Breast epithelium (tissue), 4 donors: Measurements from ENCODE around the gene FOCAD. TPM values are rescaled to one million over a fixed set of nuclear protein-coding genes. Genes with fewer than 3 reads are reported as not detected.

ENCODE experiments used
- DNase-seq, 2 donors: peaks; one replicate each; pipeline ENCODE4 v3.0.0-alpha.2; 2019; ENCODE audit warnings: low spot score in 2 of 2
- H3K27ac ChIP-seq, 2 donors: fragments of 200-600 bp; sonication (generic) in 1 of 2; one replicate each; pipeline ENCODE4 v1.5.1; 2016 to 2019; ENCODE audit warnings: mild to moderate bottlenecking in 1 of 2
- H3K27me3 ChIP-seq, 2 donors: fragments of 200-600 bp; sonication (generic) in 1 of 2; one replicate each; pipeline versions ENCODE4 v1.5.1 to v1.6.0; 2017 to 2019; ENCODE audit warnings: control low read depth in 1 of 2, mild to moderate bottlenecking in 1 of 2
- H3K36me3 ChIP-seq: fragments of 200-600 bp; one replicate; pipeline ENCODE4 v1.5.1; 2019
- H3K4me1 ChIP-seq, 2 donors: fragments of 200-600 bp; sonication (generic); one replicate each; pipeline ENCODE4 v1.5.1; 2016 to 2019; ENCODE audit warnings: control low read depth in 1 of 2
- H3K4me3 ChIP-seq, 3 donors: fragments of 200-600 bp; sonication (generic); 1 replicate in 2 of 3; 2 replicates in 1 of 3; pipeline ENCODE4 v1.5.1; 2016 to 2019; ENCODE audit warnings: mild to moderate bottlenecking in 3 of 3, moderate library complexity in 2 of 3
- H3K9me3 ChIP-seq, 2 donors: fragments of 200-600 bp; sonication (generic) in 1 of 2; one replicate each; pipeline ENCODE4 v1.5.1; 2016 to 2019; ENCODE audit warnings: control low read depth in 1 of 2
- POLR2A ChIP-seq: fragments of 450-650 bp; IDR thresholded peaks from one replicate; pipeline ENCODE4 v1.6.1; 2016; ENCODE audit warnings: antibody characterized with exemption, mild to moderate bottlenecking, moderate library complexity
- POLR2AphosphoS5 ChIP-seq, 3 donors: sonication (generic); formaldehyde crosslinking; IDR thresholded peaks; one replicate each; pipeline ENCODE4 v1.6.1; 2017; ENCODE audit warnings: antibody characterized with exemption in 3 of 3
- intact Hi-C: fragments of 100-400 bp; cut with DNase I; formaldehyde crosslinking; loops from one replicate; pipeline ENCODE4 v1.15.1; 2023; ENCODE audit warnings: low total_unique reads
- total RNA-seq, 3 donors: library from RNA; depleted of rRNA; stranded (reverse); fragments of >200 nt; gene quantifications; one replicate each; pipeline ENCODE4 v1.1.0, GENCODE V29; 2016
- TF ChIP-seq, protein P1 (sequence below), 3 donors: fragments of 450-650 bp; IDR thresholded peaks; one replicate each; pipeline ENCODE4 v1.5.1; 2016 to 2017; ENCODE audit warnings: antibody characterized with exemption in 3 of 3, mild to moderate bottlenecking in 3 of 3, moderate library complexity in 3 of 3

FOCAD gene, protein sequence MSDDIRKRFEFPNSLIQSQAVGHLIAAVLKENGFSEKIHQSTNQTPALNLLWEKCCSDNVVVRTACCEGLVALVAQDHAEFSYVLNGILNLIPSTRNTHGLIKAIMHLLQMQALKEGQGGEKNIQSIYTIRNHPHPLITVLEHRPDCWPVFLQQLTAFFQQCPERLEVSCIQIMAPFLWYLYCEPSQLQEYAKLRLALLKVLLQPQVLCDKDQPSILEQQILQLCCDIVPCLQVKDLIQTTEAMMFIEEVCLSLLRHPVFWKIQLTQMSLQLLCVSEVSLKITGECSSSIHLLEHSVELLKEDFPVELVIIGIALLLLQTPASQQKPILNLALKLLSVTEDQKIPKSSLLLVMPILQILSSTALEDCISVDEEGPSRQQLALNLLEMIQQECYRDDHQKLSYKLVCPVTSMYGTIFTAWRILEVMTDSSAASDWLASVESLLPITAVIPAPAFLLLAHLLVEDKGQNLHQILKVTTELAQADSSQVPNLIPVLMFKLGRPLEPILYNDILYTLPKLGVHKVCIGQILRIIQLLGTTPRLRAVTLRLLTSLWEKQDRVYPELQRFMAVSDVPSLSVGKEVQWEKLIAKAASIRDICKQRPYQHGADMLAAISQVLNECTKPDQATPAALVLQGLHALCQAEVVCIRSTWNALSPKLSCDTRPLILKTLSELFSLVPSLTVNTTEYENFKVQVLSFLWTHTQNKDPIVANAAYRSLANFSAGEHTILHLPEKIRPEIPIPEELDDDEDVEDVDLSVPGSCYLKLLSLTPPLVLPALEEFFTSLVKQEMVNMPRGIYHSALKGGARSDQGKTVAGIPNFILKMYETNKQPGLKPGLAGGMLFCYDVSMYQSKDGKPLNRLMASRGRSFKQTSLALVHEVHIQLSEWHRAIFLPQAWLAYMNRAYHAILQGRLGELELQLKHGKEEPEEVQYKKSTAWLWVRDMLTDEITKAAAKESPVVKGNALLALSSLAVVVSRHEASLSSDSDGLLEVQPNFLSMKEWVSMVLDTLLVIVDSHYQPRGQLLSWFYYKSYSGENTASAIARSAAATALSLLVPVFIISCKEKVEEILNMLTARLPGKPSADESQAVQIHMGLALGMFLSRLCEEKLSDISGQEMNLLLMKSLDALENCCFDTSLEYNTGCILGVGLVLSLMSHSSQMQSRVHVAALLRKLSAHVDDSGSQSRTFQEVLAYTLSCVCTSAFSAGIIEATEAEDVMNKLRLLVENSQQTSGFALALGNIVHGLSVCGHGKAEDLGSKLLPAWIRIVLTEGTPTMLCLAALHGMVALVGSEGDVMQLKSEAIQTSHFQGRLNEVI (N-terminal part only)
- total RNA-seq: 10 to 100 TPM; 23.4 to 48.1 (median 36.7) TPM

DNA sequence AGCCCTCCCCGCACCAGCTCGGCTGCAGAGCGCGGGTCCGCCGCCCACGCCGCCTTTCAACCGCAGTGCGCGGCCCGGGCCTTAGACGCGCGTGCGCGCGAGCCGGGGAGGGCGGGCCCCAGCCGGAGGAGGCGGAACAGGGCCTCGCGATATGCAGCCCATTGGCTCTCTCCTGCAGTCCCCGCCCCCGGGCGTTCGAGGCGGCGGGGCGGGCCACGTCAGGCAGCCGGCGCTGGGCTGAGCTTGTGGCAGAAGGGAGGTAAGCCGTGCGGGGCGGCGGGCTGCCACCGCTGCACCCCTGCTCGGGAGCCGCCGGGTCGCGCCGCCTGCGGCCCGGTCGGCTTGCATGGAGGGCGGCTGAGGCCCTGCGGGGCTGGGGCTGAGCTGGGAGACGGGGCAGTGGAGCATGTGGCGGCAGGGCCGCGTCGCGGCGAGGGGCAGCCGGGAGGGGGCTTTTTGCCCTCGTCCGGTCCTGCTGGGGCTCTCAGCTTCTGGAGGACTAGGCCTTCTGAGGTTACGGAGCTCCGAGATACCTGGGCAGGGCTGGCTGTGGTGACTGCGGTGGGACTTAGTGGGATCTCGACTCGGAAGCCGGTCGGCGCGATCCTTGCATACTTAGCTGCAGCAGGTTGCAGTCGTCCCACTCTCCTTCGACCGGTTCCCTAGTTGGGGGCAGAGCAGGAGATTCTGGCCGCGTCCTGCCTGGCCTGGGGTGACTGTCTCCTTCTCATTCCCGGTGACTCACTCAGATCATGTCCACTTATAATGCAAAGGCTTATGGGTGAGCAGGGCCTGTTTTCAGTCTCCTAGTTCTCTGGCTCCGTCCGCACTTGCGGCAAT lies at the start of gene FOCAD:
Gene FOCAD (plus strand): TSS at position 225 of the 840 bp plus-strand sequence. CDS start 31,095 bp downstream, outside the sequence.
- H3K4me1 ChIP-seq: no peaks in the 10 kb centered on the region
- TF ChIP-seq, protein P1, sequence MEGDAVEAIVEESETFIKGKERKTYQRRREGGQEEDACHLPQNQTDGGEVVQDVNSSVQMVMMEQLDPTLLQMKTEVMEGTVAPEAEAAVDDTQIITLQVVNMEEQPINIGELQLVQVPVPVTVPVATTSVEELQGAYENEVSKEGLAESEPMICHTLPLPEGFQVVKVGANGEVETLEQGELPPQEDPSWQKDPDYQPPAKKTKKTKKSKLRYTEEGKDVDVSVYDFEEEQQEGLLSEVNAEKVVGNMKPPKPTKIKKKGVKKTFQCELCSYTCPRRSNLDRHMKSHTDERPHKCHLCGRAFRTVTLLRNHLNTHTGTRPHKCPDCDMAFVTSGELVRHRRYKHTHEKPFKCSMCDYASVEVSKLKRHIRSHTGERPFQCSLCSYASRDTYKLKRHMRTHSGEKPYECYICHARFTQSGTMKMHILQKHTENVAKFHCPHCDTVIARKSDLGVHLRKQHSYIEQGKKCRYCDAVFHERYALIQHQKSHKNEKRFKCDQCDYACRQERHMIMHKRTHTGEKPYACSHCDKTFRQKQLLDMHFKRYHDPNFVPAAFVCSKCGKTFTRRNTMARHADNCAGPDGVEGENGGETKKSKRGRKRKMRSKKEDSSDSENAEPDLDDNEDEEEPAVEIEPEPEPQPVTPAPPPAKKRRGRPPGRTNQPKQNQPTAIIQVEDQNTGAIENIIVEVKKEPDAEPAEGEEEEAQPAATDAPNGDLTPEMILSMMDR (IDR thresholded peaks at IDR 0.05): no peak
- TF ChIP-seq POLR2A (no peak), POLR2AphosphoS5 (IDR thresholded peaks at IDR 0.05) (peak in 2 of 3 donors; percentile 32 to 58)
- no peaks in the 10 kb centered on the region for H3K36me3 ChIP-seq
- DNase-seq: peak; percentile 93 to 94
- H3K4me3 ChIP-seq: peak within 1 kb of the TSS; percentile 73 to 84 (median 82)
- H3K27ac ChIP-seq: peak within 1 kb of the TSS; percentile 82 to 93
- H3K9me3 ChIP-seq: no peaks in the 10 kb centered on the region
- intact Hi-C loops: no loop called here
- no peaks in the 10 kb centered on the region for H3K27me3 ChIP-seq

DNA sequence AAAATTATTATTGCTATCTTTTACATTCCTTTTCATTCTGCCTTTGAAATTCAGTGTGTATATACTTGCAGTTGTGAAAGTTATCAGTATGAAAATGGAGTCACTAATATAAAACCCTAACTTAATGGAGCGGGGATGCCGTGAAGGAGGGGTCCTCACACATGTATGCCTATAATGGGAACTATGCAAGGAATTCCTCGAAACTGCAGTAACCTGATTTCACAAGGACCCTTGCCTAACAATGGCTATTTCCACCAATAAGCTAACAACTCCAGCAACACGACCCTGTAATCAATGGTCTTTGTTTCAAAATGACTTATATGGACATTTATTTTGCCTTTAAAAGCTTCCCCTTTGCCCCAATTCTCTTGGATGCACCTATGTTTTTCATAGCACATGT lies 49.2 kb upstream of the FOCAD start:
- H3K4me3 ChIP-seq: no peak overlapping the region
- intact Hi-C loops: no loop called here
- H3K27ac ChIP-seq: no peak overlapping the region
- H3K36me3 ChIP-seq: no peaks in the 10 kb centered on the region
- no peaks in the 10 kb centered on the region for H3K27me3 ChIP-seq
- DNase-seq: no peak
- no peaks in the 10 kb centered on the region for H3K9me3 ChIP-seq
- H3K4me1 ChIP-seq: no peaks in the 10 kb centered on the region
- TF ChIP-seq POLR2A: no peak
- TF ChIP-seq, protein P1 (IDR thresholded peaks at IDR 0.05): no peak
- TF ChIP-seq POLR2AphosphoS5 (IDR thresholded peaks at IDR 0.05): no peak

DNA sequence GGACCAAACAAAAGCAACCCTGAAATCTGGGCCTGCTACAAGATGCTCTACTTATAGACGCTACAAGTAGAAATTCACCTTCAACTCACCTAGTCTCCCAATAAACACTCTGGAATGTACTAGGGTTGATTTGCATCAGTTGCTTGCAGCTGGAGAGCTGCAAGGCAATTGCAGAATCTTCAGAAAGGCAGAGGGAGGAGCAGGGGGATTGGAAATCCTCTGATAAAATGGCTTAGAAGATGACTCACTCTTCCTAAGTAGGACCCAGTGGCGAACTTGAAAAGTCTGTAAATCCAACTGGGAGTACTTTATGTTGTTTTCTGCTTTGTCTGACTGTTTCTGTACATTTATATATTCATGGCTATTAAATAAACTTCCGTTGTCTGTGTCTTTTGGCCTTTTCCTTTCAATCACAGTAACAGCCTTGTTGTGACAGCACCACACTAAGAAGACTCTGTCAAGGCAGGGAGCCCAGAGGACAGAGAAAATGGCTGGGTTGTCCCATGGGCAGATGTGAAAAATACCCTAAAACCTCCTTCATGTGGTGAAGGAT lies 47.1 kb upstream of the FOCAD start:
- H3K27me3 ChIP-seq: no peaks in the 10 kb centered on the region
- H3K4me3 ChIP-seq: no peak overlapping the region
- no peaks in the 10 kb centered on the region for H3K36me3 ChIP-seq
- no peaks in the 10 kb centered on the region for H3K4me1 ChIP-seq
- no peak overlapping the region for H3K27ac ChIP-seq
- intact Hi-C loops: no loop called here
- DNase-seq: no peak
- H3K9me3 ChIP-seq: no peaks in the 10 kb centered on the region
- TF ChIP-seq POLR2AphosphoS5 (IDR thresholded peaks at IDR 0.05): no peak
- TF ChIP-seq, protein P1 (IDR thresholded peaks at IDR 0.05): no peak
- no peak for TF ChIP-seq POLR2A

DNA sequence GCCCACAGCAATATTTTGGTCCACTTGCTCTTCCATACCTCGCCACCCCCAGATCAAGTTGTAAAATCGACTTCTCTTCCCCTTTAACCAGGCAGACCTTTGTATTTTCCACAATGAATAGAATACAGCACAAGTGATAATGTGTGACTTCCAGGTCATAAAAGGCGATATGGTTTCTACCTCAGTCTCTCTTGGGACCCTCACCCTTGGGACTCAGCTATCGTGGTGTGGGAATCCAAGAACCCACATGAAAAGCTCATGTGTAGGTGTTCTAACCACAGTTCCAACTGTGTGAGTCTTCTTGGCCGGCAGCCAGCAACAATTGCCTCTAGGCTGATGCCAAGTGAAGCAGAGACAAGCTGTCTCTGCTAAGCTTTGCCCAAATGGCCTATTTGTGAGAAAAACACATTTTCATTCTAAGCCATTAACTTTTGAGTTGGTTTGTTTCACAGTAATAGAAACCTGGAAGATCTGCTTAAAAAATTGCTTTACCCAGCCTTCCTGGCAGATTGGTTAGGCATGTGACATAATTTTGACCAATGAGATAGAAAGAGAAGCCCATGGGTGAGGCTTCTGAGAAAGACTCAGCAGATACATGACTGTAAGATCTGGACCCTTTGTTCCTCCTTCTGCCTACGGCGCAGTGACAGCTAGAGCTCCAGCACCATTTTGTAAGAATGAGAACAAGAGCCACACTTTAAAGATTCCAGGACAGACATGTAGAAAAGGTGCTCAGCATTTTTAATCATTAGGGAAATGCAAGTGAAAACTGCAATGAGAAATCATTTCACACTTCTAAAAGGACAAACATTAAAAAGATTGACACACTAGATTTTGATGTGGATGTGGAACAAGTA lies 43.5 kb upstream of the FOCAD start:
- H3K9me3 ChIP-seq: no peaks in the 10 kb centered on the region
- no peaks in the 10 kb centered on the region for H3K36me3 ChIP-seq
- H3K4me1 ChIP-seq: no peaks in the 10 kb centered on the region
- TF ChIP-seq POLR2AphosphoS5 (IDR thresholded peaks at IDR 0.05) (no peak), POLR2A (no peak)
- TF ChIP-seq, protein P1 (IDR thresholded peaks at IDR 0.05): no peak
- H3K27me3 ChIP-seq: no peaks in the 10 kb centered on the region
- DNase-seq: peak; percentile 60 to 79
- H3K4me3 ChIP-seq: no peak overlapping the region
- H3K27ac ChIP-seq: no peak overlapping the region
- intact Hi-C loops: no loop called here
